GM18526 (cell line): ENCODE results near the gene C14orf119.

Experiments
- POLR2A ChIP-seq: IDR thresholded peaks from 3 replicates; pipeline ENCODE4 v1.6.1; 2011; ENCODE audit not compliant: insufficient read length; ENCODE audit errors: extremely low read depth

The C14orf119 gene

DNA sequence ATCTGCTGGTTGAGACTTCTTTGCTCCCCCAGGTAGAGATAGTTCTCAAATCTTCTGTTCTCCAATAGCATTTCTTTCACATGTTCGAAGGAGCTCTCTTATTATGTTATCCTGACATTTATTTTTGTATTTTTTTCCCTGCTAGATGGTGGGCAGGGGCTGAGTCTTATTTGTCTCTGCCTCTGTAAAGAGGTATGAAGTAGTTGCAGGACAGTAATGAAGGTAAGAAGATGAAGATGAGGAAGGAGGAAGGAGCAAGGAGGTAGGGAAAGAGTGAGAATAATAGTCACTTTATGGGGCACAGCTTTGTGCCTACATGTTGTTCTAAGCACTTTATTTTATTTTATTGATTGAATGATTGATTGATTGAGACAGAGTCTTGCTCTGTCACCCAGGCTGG is 14.5 kb downstream of the C14orf119 start:
- TF ChIP-seq POLR2A: no peak

GRCh38 chr14:23110579-23111365 is 15.5 kb downstream of the C14orf119 start:
- TF ChIP-seq POLR2A: no peak

- no peak for TF ChIP-seq POLR2A
Measured at GRCh38 chr14:23112359-23113178, 17.3 kb downstream of the C14orf119 start.

GRCh38 chr14:23113431-23114119 is 18.3 kb downstream of the C14orf119 start:
- TF ChIP-seq POLR2A: no peak

DNA sequence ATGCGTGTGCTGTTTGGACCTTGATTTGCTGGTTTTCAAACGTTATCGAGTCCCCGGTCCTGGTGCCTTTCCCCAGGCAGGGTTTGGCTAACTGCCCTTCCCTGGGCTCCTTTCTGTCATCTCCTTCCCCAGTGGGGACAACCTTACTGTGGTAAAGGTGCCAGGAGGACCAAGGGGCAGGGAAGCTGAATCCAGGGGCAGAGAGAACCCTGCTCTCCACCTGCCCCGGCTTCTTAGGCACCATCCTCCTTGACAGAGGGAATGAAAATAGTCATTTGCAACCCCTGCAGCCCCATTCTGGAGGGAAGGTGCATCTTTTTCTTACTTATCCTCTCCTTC is 18.8 kb downstream of the C14orf119 start:
- TF ChIP-seq POLR2A: no peak

GRCh38 chr14:23114669-23115038 is 19.3 kb downstream of the C14orf119 start:
- no peak for TF ChIP-seq POLR2A

DNA sequence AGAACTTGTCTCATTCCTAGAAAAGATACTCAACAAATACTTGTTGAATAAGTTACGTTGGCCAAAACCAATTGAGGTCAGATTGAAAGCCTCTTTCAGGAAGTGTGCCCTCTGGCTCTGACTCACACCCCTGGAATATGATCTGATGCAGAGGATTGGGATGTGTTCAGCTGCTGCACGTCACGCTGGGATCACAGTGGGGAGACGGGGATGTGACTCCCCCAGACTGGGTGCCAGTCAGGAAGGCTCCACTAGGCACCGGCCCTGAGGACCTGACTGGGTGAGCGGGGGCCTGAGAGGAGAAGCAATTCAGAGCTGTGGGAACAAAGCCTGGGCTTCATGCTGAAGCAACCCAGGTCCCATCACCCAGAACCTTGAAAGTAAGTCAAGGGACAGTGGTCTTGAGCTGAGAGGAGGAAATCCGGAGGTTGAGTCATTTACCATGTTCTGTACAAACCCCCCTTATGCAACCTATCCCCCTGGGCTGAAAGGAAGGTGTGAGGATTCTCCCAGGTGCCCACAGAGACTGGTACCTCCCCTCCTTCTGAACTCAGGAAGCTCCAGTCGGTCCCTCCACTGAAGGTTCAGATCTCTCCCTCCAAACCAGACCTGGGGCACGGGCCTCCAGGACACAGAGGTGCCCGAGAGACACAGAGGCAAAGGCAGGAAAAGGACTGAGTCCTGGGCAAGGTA is 19.9 kb downstream of the C14orf119 start:
- no peak for TF ChIP-seq POLR2A

- TF ChIP-seq POLR2A: no peak
Measured at GRCh38 chr14:23115918-23116317, 20.6 kb downstream of the C14orf119 start.

DNA sequence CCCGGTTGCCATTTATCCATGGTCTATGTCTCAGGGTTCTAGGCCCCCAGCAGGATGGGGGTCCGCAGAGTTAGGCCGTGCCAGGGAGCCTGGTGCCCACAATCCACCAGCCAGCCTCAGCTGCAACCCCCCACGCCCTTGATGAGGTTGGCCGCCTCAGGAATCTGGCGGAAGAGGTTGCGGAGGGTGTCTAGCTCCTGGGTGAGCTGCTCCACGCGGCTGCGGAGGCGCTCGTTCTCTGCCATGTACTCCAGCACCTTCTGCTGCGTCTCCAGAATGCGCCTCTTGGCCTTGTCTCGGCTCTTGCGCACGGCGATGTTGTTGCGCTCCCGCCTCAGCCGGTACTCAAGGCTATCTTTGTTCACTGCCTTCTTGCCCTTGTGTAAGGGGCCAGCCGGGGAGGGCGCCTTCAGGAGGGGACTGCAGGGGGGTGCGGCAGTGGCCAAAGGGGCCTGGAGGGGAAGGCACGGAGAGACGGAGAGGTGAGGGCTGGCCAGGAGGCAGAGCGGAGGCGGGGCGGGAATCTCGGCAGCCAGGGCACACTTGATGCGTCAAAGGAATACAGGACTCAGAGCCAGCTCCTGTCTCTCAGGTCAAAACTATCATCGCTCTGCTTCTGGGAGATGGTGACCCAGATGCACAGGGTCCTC is 22.2 kb downstream of the C14orf119 start:
- no peak for TF ChIP-seq POLR2A

DNA sequence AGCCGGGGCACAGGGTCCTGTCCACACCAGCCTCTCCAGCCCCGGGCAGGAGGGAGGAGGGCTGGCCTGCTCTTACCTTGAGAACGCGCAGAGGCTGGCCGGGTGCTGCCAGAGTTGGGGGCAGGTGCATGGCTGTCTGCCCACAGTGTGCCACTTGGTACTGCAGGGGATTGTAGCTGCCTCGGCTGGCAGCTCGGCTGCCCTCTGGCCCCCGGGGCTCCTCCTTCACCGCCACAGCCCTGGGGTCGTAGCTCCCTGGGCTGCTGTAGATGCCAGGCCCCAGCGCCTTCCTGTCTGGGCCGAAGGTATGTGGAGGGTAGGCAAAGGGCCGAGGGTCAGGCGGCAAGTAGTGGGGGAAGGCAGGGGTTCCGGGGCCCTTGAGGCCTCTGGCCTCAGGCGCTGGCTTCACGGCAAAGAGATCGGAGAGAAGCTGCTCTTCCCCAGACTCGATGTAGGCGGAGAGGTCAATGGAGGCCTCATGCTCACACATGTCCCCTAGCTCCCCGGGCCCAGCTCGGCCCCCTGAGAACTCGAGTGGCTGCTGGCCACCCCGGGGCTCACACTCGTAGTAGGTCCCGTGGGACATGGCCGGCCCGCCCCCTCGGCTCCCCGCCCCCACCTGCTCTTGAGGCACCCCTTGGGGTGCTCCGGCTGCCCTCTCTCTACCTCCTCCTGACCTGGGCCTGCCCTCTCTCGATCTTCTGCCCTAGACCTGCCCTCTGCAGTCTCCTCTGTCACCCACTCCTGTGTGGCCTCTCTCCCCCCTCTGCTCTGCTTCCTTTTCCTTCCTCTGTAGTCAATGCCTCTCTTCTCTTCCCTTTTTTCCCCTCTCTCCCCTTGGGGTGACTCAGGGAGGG is 23.4 kb downstream of the C14orf119 start, which contains the start of gene CEBPE:
TSS of gene CEBPE (minus strand) at position 750 of the 857 bp plus-strand sequence. CDS start at position 586, 164 bp downstream.
- no peak for TF ChIP-seq POLR2A

- no peak for TF ChIP-seq POLR2A
Measured at GRCh38 chr14:23119363-23120327, 24.3 kb downstream of the C14orf119 start.

- TF ChIP-seq POLR2A: no peak
Measured at GRCh38 chr14:23120541-23121251, 25.4 kb downstream of the C14orf119 start.
